Measurements from ENCODE around the gene CNTLN. TPM values are rescaled to one million over a fixed set of nuclear protein-coding genes. Genes with fewer than 3 reads are reported as not detected.
A peak's percentile ranks its signal among the peaks of the same experiment; 100 is the strongest.

Gene CNTLN
- total and polyA plus RNA-seq, 2 experiments from 2014 or later: 17.7 to 21.8 TPM

- Histone ChIP-seq H3K27me3 (ENCODE audit: insufficient read depth) (no peaks in the 10 kb centered on the region), H3F3A (replicated peaks; ENCODE audit: low read depth) (0 out of 2 replicates have a peak, but pooled peaks cover 4% of the 10 kb centered on the region), H3K4me2 (peak overlapping the region; percentile 61), H3K79me2 (replicated peaks; ENCODE audit: insufficient read depth) (no peaks in the 10 kb centered on the region), H3K36me3 (ENCODE audit: insufficient read depth) (no peaks in the 10 kb centered on the region), H3K9me2 (ENCODE audit: insufficient read depth) (no peaks in the 10 kb centered on the region), H3K27ac (ENCODE audit: low read depth) (peak overlapping the region; percentile 34; the same call in 1 of the 2 replicates), H2AFZ (no peak overlapping the region), H3K4me3 (no peak overlapping the region), H4K20me1 (replicated peaks; ENCODE audit: insufficient read depth) (no peaks in the 10 kb centered on the region), H3K4me1 (ENCODE audit: insufficient read depth) (peaks cover 61% of the 10 kb centered on the region)
- Mint-ChIP-seq H3K9me3 (no peaks in the 10 kb centered on the region), H3K4me3 (no peak overlapping the region), H3K27ac (peak overlapping the region; percentile 65), H3K27me3 (ENCODE audit: insufficient read depth, low read depth, poor library complexity) (no peaks in the 10 kb centered on the region), H3K36me3 (ENCODE audit: low read depth) (no peaks in the 10 kb centered on the region), H3K4me1 (peaks cover 58% of the 10 kb centered on the region)
- ATAC-seq (no peak), DNase-seq (ENCODE audit: low spot score) (peak; percentile 6)
- TF ChIP-seq ZNF114 (CRISPR knock-in tag; IDR thresholded peaks at IDR 0.05): no peak
- no peak for TF ChIP-seq JUNB (IDR thresholded peaks at IDR 0.05; ENCODE audit: unreplicated experiment)
- TF ChIP-seq REST (IDR thresholded peaks at IDR 0.05; ENCODE audit: unreplicated experiment): no peak
- no peak for TF ChIP-seq ZNF462 (CRISPR knock-in tag; IDR thresholded peaks at IDR 0.05)
- no peak for TF ChIP-seq NANOG (IDR thresholded peaks at IDR 0.05; ENCODE audit: borderline replicate concordance)
- no peak for TF ChIP-seq STAT1 (IDR thresholded peaks at IDR 0.05; ENCODE audit: unreplicated experiment)
- TF ChIP-seq EZH2phosphoT487 (IDR thresholded peaks at IDR 0.05; ENCODE audit: unreplicated experiment): no peak
- TF ChIP-seq ZNF331 (CRISPR knock-in tag; IDR thresholded peaks at IDR 0.05; ENCODE audit: low read depth): no peak
- TF ChIP-seq CREB1 (CRISPR knock-in tag; IDR thresholded peaks at IDR 0.05; ENCODE audit: low read depth): no peak
- no peak for TF ChIP-seq ETS1 (IDR thresholded peaks at IDR 0.05)
- no peak for TF ChIP-seq CTCF (conservative IDR thresholded peaks at IDR 0.05; ENCODE audit: low read depth in 2 of 2)
- TF ChIP-seq EZH2 (IDR thresholded peaks at IDR 0.05; ENCODE audit: low read depth, unreplicated experiment): no peak
- TF ChIP-seq POLR2AphosphoS5 (IDR thresholded peaks at IDR 0.05; ENCODE audit: low read depth): no peak
These were observed 263.5 kb downstream of the CNTLN start for GRCh38 chr9:17398350-17398749.
